Measurements from ENCODE around the gene TRPM5. TPM values are rescaled to one million over a fixed set of nuclear protein-coding genes. Genes with fewer than 3 reads are reported as not detected.

TRPM5 gene
- total RNA-seq, 1 experiment from 2014 or later, result not detected

DNA sequence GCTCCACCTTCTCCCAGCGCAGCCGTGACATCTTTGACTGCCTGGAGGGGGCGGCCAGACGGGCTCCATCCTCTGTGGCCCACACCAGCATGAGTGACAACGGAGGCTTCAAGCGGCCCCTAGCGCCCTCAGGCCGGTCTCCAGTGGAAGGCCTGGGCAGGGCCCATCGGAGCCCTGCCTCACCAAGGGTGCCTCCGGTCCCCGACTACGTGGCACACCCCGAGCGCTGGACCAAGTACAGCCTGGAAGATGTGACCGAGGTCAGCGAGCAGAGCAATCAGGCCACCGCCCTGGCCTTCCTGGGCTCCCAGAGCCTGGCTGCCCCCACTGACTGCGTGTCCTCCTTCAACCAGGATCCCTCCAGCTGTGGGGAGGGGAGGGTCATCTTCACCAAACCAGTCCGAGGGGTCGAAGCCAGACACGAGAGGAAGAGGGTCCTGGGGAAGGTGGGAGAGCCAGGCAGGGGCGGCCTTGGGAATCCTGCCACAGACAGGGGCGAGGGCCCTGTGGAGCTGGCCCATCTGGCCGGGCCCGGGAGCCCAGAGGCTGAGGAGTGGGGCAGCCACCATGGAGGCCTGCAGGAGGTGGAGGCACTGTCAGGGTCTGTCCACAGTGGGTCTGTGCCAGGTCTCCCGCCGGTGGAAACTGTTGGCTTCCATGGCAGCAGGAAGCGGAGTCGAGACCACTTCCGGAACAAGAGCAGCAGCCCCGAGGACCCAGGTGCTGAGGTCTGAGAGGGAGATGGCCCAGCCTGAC lies 41.2 kb downstream of the TRPM5 start:
- no peak for DNase-seq (ENCODE audit: low spot score)

DNA sequence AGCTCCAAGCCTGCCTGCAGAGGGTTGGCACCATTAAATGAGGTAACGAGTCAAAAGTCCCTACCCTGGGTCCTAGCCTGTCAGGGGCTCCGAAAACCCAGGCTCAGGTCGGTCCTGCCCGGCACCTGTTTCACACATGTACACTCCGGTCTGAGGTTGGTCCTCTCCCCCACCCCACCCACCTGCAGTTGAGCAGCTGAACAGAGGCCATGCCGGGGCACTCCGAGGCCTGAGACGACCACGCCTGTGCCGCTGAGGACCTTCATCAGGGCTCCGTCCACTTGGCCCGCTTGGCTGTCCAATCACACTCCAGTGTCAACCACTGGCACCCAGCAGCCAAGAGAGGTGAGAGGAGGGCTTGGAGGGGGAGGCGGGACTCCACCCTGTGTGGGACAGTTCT lies 42.2 kb downstream of the TRPM5 start:
- no peak for DNase-seq (ENCODE audit: low spot score)

DNA sequence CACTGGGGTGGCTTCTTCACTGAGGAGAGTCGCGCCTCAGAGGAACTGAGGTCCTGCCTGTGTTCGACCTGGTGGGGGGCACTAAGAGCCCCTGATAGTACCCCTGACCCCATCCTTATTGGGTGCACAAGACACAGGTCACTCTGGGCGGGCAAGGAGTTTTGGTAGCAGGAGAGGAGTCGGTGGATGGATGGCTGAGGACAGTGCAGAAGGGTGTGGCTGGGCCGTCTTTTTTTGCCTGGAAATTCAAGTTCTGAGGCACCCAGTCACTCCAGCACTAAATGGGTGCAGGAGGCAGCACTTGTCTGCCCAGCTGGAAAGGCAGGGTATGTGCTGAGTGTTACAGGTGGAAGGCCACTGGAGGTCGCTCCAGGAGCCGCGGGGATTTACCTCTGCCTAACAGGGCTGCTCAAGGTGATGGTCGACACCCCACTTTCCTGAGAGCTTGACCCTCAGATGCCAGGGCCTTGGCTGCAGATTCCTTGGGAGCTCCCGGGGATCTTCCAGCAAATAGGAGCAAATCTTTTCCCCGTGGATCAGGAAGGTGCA lies 42.8 kb downstream of the TRPM5 start:
- no peak for DNase-seq (ENCODE audit: low spot score)

- DNase-seq (ENCODE audit: low spot score), result no peak
Measured at GRCh38 chr11:2400762-2401435, 43.4 kb downstream of the TRPM5 start.

GRCh38 chr11:2400069-2400761 lies 44.1 kb downstream of the TRPM5 start, which contains the start of gene TSSC4:
TSS of gene TSSC4 (plus strand) at chr11:2400750. CDS start at chr11:2402634, 1,884 bp downstream.
- peak; percentile 100 for DNase-seq (ENCODE audit: low spot score)

GRCh38 chr11:2399488-2400068 lies 44.7 kb downstream of the TRPM5 start:
- DNase-seq (ENCODE audit: low spot score), result no peak

DNA sequence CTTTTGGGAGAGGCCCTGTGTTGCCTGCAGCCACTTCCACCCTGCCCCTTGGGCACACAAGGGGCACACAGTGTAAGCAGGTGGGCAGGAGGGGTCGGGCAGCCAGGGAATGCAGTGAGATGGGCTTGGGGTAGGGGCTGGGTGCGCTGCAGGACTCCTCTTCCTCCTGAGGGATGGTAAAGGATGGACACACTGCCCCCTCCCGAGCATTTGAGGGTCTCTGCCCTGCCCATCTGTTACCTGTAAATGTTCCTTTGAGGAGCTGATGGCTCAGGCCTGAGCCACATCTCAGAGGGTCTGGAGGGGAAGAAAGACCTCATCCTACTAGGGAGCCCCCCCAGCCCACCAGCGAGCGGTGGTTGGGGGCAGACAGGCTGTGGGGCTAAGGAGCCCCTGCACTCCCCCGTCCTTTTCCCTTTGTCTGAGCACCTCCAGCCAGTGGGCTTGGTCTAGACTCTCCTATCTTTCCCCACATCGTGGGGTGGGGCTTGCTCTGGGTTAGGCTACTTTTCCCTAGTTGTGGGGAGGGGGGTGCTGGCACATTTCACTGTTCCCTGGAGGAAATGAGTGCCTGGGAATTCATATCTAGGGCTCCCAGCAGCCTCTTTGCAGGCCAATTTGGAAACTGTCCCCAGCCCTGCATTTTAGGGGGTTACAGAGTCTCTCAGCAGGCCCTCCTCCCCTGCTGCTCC lies 45.5 kb downstream of the TRPM5 start:
- no peak for DNase-seq (ENCODE audit: low spot score)

- DNase-seq (ENCODE audit: low spot score), result no peak
Measured at GRCh38 chr11:2397005-2397404, 47.3 kb downstream of the TRPM5 start.

DNA sequence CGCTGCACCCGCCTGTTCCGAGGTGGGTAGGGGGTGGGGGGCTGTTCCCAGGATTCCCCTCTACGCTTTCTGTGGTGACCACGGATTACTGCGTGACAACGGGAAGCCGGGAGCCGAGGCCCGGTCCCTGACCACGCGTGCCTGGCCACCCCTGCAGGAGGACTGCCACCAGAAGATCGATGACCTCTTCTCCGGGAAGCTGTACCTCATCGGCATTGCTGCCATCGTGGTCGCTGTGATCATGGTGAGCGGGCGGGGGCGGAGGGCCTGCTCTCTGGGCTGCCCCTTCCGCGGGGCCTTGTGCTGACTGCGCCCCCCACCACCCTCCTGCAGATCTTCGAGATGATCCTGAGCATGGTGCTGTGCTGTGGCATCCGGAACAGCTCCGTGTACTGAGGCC lies 47.8 kb downstream of the TRPM5 start:
- no peak for DNase-seq (ENCODE audit: low spot score)

DNA sequence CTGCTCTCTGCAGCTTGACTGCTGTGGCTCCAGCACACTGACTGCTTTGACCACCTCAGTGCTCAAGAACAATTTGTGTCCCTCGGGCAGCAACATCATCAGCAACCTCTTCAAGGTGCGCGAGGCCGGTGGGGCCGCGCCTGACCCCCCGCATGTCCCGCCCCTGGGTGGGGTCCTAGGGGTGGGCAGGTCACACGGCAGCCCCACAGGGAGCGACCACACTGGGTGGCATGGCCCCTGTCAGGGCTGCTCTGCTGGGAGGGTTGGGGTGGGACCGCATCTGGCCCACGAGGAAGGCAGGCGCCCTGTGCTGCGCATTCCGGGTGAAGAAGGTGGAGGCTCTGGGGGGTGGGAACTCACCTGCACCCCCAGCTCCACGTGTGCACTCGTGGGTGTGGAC lies 48.5 kb downstream of the TRPM5 start:
- no peak for DNase-seq (ENCODE audit: low spot score)

DNA sequence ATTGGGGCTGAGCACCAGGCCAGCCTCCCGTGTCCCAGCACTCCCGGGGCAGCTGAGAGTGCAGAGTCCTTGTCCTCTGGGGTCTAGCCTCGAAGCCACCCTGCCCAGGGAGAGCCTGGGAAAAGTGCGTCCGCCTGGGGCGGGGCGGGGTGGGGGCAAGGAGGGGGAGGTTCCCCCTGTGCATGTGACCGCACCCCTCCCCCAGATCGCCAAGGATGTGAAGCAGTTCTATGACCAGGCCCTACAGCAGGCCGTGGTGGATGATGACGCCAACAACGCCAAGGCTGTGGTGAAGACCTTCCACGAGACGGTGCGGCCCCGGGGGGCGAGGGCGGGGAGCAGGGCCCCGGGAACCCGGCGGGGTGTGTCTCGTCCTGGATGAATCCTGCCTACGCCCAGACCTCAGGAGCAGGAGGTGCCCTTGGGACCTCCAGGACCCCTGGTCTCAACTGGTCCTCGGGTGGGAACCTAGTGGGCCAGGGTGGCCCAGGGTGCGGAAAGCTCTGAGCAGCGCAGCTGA lies 49.0 kb downstream of the TRPM5 start:
- DNase-seq (ENCODE audit: low spot score), result no peak

GRCh38 chr11:2394818-2395105 lies 49.6 kb downstream of the TRPM5 start:
- DNase-seq (ENCODE audit: low spot score), result no peak

Other genes with a start within 250 kb of the TRPM5 start
- not detected in 2 replicates for gene ASCL2, start 173.9 kb downstream of the TRPM5 start, total RNA-seq (2014; rRNA removed; shearing (Covaris generic))
- 0.10 and 1.5 TPM in 2 replicates for gene C11orf21, start 142.6 kb downstream of the TRPM5 start, total RNA-seq (2014; rRNA removed; shearing (Covaris generic))
- gene TSPAN32, start 142.5 kb downstream of the TRPM5 start, total RNA-seq (2014; rRNA removed; shearing (Covaris generic)), result 0.81 and 4.0 TPM in 2 replicates
- gene CD81, start 67.2 kb downstream of the TRPM5 start, total RNA-seq (2014; rRNA removed; shearing (Covaris generic)), result 135 and 154 TPM in 2 replicates
- gene TSSC4, start 43.8 kb downstream of the TRPM5 start, total RNA-seq (2014; rRNA removed; shearing (Covaris generic)), result 32.8 and 52.2 TPM in 2 replicates
- gene KCNQ1, start 494 bp upstream of the TRPM5 start, total RNA-seq (2014; rRNA removed; shearing (Covaris generic)), result 0.04 TPM in 1 of 2 replicates, not detected in the other

Measured in H4 (cell line).